Liver (tissue), 3 donors: ENCODE results near the gene GPR26.

Experiments
- CTCF ChIP-seq: fragments of 150-350 bp; IDR thresholded peaks from 2 replicates; pipeline ENCODE4 v1.5.1; 2017; ENCODE audit warnings: improper control_type of control experiment, low read depth, low read length; ENCODE audit not compliant: missing input control
- REST ChIP-seq: IDR thresholded peaks from 2 replicates; pipeline ENCODE4 v1.6.1; 2016; ENCODE audit warnings: antibody characterized with exemption, mild to moderate bottlenecking
- TAF1 ChIP-seq: conservative IDR thresholded peaks from 2 replicates; pipeline ENCODE4 v1.6.1; 2016; ENCODE audit warnings: antibody characterized with exemption, mild to moderate bottlenecking
- donor health status: healthy.
- donor health status: healthy.

- TF ChIP-seq CTCF = no peak
- TF ChIP-seq TAF1 = no peak
- no peak for TF ChIP-seq REST
Observed at GRCh38 chr10:123633106-123633505, 33.0 kb upstream of the GPR26 start.
